Activated CD4-positive, CD25-positive, alpha-beta regulatory T cell treated with anti-CD3 and anti-CD28 coated beads, Interleukin-2, amount 50 U/mL, for 16 hours (primary cell): ENCODE measurements around the gene RPS15.

Experiments used
- DNase-seq: peaks from one replicate; pipeline ENCODE4 v3.0.0-alpha.2; 2020; ENCODE audit warnings: low read depth, low spot score

Gene RPS15

DNA sequence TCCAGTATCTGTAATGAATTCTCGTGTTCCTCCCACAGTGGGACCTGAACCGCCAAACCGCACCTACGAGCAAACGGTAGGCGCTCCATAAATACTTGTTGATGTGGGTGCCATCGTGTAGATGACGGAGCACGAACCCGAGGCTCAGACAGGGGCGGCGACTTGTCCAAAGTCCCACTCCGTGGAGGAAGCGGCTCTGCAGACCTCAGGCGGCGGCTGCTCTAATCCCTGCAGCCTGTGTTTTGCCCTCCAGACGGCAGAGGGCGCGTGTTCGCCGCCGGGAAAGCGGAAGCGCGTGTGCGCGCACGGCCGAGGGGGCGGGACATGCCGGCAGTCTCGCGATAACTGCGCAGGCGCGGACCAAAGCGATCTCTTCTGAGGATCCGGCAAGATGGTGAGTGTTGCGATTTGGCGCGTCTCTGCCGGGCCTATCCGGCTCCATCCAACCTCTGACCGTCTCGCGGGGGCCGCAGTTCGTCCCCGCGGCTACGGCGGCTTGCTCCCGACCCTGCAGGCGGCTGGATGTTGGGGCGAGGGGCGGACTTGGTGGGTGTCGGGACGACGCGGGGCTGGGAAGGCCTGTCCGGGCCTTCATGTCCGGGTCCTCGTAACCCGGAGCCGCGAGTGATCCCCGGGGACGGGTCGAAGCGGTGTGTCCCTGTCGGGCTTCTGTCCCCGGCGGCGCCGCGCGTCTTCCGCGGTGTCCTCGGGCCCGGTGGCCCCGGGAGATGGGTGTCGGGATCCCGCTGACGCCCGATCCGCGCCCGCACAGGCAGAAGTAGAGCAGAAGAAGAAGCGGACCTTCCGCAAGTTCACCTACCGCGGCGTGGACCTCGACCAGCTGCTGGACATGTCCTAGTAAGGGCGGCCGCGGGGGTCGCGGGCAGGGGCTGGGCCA lies at the start of gene RPS15:
Gene RPS15 (plus strand): TSS at position 362 of the 898 bp plus-strand sequence. CDS start 30 bp downstream, at position 392.
- DNase-seq = peak; percentile 91

- no peak for DNase-seq
Observed at GRCh38 chr19:1388637-1389026, 49.6 kb upstream of the RPS15 start.

DNA sequence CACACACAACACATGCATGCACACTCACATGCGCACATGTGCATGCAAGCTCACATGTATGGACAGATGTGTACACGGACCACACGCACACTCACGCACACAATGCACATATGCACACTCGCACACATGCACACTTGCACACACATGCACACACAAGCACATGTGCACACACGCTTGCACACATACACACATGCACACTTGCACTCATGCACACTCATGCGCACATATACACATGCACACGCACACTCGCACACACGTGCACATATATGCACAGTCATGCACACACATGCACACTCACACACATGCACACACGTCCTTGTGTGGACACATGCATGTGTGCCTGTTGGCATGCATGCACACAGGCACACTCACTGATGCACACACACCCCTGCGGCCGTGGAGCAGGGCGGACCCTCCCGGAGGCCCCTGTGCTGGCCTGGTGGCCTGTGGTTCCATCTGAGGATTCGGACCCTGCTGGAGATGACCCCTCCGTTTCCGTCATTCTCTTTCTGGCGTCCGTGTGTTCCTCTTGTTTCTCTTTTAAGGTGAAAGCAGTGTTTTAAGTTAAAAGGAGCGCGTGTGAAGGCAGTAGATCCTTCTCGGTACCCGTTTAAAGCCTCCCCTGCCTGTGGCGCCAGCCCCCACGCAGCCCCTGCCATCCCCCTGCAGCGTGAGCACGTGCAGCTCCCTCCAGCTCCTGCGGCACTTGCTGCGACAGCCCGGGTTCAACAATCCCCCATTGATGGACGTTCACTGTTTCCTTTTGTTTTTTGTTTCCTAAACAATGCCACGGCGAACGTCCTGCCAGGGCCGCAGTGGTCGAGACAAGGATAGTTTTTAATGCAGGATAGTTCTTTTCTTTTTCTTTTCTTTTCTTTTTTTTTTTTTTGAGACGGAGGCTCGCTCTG lies 48.9 kb upstream of the RPS15 start:
- DNase-seq = no peak

- DNase-seq = no peak
Observed at GRCh38 chr19:1390890-1391423, 47.2 kb upstream of the RPS15 start.

DNA sequence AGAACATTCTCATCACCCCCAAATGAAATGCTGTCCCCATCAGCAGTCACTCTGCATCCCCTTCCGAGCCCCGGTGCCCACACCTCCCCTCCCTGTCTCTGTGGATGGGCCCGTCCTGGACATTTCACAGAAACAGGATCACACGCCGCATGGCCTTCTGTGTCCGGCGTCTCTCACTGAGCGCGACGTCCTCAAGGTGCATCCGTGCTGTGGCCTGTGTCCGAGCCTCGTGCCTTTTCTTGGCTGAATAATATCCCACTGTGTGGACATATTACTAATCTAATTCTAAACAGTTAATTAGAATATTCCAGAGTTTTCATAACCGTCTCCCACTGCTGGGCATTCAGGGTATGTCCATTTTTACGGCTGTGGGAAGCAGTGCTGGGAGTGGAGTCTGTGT lies 45.8 kb upstream of the RPS15 start:
- DNase-seq = no peak

- DNase-seq = no peak
Observed at GRCh38 chr19:1392939-1393530, 45.2 kb upstream of the RPS15 start.

DNA sequence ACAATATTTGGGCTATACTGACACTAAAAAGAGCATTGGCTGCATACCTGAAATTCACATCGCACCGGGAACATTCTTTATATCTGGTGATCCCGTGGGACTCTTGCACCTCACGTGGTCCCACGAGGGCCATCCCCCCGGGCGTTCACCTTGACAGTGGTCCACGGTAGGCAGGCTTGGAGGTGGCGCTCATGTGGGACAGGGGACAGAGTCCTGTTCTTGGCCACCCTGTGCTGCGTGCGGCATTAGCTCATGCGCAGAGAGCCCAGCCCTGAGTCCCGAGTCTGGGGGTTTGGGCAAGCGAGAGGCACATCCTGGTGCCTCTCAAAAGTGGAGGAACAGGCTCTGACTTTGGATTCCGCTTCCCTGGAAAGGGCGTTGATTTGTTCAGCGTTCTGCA lies 44.4 kb upstream of the RPS15 start:
- no peak for DNase-seq

- DNase-seq = no peak
Observed at GRCh38 chr19:1394252-1395193, 43.7 kb upstream of the RPS15 start.

GRCh38 chr19:1395194-1396018 lies 42.8 kb upstream of the RPS15 start:
- DNase-seq = no peak

DNA sequence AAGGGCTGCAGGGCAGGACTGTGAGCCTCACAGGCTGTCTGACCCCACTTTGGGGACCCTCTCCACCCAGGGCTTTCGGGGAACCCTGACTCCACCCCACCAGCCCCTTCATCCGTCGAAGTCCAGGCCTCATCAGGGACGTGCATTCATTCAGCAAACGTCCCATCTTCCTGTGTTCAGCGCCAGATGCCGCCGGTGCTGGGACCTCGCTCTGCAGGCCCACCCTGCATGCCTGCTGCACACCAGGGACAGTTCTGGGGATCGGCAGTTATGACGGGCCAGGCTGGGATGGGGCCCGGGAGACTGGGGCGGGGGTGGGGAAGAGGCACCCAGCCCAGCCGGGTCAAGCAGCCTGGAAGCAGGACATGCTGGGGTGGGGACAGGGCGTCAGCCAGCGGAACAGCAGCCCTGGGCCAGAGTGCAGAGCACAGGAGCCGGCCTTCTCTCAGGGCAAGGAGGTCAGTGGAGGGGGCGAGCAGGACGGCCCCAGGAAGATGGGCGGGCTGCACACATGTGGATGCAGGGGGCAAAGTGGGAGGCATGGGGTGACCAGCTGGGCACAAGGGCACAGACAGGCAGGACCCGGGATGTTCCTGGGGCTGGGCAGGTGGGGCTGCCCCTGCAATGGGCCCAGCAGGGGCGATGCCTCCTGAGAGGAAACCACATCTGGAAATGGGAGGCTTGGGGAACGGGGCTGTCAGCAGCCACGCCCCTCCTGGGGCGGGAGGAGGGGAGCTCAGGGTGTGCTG lies 42.0 kb upstream of the RPS15 start:
- no peak for DNase-seq

- DNase-seq = no peak
Observed at GRCh38 chr19:1396768-1397679, 41.2 kb upstream of the RPS15 start.

GRCh38 chr19:1397838-1398237 lies 40.4 kb upstream of the RPS15 start:
- no peak for DNase-seq

DNA sequence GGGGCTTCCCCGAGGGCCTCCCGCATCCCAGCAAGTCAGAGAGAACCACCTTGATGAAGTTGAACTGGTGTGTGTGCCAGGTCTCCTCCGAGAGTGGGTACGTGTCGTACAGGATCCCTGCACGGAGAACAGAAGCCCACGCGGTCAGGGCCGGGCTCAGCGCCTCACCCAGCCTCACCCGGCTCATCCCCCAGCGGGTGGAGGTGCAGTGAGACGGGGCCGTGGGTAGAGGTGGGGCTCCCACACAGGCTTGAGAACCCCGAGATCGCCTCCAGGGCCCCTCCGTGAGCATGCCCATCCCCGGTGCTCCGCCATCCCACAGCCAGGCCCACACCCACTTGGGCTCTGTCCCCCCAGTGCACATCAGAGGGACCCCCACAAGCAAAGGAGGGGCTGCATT lies 39.1 kb upstream of the RPS15 start:
- DNase-seq = no peak

DNA sequence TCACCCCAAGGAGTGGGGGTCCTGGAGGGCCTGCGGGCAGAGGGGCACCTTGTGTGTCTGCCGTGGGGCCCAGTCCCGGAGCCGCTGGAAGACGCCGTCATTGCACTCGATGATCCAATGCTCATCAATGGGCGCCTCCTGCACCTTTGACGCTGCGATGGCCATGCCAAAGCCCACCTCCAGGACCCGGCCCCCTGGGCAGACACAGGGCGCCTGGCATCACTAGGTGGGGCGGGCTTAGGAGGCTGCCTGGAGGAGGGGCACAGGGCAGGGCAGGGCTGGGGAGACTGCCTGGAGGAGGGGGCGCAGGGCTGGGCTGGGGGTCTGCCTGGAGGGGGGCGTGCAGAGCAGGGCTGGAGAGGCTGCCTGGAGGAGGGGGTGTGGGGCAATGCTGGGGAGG lies 38.5 kb upstream of the RPS15 start:
- no peak for DNase-seq

DNA sequence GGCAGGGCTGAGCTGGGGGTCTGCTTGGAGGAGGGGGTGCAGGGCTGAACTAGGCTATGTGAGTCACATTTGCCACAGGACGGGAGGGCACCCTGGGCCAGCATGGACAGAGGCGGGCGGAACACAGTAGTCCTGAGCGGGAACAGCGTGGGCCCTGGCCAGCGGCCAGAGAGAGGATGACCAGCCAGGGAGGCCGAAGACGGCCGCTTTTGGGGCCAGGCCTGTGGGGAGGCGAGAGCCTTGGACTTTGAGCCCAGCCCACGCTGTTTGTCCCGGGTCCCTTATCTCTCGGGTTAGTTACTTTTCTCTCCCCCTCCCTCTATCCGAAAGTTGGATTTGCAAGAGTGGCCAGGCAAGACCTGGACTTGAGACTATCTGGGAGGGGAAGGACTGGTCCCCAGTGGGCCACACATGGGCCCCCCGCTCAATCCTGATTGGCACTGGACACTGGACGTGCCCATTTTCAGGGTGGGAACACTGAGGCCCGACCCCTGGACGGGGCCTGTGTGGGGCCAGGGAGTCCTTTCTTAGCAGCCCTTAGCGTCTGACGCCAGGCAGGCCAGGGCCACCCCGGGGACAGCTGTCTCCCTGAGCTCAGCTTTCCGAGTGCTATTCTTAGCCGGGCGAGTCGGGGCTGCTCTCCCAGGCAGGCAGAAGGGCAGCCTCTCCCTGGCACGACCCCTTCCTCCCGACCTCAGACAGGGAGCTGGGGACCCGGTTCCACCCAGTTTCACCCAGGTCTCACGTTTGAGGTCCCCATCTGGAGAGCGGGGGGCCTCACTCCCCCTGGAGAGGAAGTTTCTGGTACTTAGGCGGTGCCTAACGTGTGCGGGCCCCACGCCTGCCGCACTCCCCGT lies 37.7 kb upstream of the RPS15 start:
- no peak for DNase-seq

GRCh38 chr19:1401138-1401888 lies 36.9 kb upstream of the RPS15 start, which contains the start of gene GAMT:
GAMT (minus strand) TSS chr19:1401542; CDS start chr19:1401476, 66 bp downstream.
- no peak for DNase-seq
